IPS-NIHi7 (cell line): ENCODE results near the gene PDHB.
"Not testable (repeated sequence)": the region's sequence is repeated elsewhere in the genome, so short reads cannot be mapped to it uniquely, and the experiment has no call there.

Source experiments
- DNase-seq: peaks from one replicate; pipeline ENCODE4 v3.0.0; 2012; ENCODE audit warnings: mixed read lengths; ENCODE audit errors: extremely low spot score

The PDHB gene

DNA sequence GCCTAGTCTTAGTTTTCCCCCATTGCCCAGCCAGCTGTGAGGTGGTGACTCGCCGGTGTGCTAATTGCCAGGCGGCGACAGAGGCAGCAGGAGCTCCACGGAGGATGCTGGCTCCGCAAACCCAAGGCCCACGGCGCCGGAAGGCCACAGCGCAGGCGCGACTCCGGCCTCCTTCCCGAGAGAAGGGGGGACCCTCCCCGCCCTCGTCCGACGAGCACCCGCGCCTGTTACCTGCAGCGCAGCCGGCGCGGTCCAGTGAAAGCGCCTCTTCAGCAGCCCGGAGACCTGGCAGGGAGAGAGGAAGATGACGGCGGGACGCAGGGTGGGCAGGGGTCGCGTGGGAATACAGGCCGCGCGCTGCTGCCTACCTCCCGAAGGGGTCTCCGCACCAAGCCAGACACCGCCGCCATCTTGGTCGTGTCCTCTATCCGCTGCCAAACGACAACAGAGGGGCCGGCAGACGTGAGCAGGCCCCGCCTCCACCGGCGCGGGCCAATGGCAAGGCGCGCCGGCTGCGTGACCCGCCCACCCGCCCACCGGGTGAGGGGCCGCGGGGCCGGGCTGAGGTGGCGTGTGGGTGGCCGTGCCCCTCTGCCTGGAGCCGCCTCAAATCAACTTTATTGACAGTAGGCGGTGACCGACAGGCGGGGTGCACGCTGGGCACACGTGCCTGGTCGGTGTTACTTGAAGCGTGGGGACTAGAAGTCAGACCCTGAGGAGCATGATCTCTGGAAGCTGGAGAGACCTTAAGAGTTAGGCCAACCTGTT is at the start of gene PDHB:
PDHB (minus strand) TSS at position 433 of the 768 bp plus-strand sequence; CDS start at position 410, 23 bp downstream.
- peak; percentile 97 for DNase-seq

DNA sequence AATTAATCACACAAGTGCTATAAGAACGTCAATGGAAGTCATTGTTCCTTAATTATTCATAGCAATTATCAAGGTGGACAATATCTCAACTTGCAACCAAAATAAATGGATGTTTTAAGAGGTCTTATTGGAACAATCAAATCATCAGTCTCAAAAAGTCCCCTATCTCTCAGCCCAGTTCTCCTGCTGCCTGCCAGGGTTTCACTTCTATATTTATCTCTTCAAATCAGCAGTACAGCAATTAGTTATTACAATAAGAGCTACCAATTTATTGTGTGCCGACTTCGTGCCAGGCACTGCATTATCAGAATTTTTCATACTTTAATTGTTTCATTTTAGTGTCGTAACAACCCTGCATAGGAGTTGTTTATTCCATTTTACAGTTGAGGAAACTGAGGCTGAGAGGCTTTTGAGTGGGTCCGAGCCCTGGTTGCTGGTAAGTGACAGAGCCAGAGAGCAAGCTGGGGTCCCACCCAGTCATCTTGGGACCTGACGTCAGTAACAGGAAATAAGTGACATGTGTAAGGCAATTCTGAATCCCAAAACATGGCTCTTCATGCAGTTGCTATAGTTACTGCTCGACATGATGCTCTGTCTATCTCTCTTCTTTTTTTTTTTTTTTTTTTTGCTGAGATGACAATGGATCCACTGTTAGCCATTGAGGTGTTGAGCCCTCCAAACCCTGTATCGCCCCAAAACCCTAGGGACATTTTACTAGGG is 49.4 kb upstream of the PDHB start:
- DNase-seq, result no peak

DNA sequence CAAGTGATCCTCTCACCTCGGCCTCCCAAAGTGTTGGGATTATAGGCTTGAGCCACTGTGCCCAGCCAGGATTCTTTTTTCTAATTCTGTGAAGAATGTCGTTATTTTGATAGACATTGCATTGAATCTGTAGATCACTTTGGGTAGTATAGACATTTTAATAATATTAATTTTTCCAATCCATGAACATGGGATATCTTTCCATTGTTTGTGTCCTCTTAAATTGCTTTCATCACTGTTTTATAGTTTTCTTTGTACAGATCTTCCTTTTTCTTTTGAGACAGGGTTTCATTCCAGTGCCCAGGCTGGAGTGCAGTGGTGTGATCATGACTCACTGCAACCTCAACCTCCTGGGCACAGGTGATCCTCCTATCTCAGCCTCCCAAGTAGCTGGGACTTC is 46.7 kb upstream of the PDHB start:
- no peak for DNase-seq

DNA sequence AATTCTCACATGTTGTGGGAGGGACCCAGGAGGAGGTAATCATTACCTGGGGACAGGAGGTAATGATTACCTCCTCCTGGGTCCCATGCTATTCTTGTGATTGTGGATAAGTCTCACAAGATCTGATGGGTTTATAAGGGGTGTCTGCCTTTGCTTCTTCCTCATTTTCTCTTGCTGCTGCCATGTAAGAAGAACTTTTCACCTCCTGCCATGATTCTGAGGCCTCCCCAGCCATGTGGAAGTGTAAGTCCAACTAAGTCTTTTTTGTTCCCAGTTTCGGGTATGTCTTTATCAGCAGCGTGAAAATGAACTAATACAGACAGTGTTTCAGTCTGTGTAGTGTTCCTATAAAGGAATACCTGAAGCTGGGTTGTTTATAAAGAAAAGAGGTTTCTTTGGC is 45.1 kb upstream of the PDHB start:
- DNase-seq, result no peak

DNA sequence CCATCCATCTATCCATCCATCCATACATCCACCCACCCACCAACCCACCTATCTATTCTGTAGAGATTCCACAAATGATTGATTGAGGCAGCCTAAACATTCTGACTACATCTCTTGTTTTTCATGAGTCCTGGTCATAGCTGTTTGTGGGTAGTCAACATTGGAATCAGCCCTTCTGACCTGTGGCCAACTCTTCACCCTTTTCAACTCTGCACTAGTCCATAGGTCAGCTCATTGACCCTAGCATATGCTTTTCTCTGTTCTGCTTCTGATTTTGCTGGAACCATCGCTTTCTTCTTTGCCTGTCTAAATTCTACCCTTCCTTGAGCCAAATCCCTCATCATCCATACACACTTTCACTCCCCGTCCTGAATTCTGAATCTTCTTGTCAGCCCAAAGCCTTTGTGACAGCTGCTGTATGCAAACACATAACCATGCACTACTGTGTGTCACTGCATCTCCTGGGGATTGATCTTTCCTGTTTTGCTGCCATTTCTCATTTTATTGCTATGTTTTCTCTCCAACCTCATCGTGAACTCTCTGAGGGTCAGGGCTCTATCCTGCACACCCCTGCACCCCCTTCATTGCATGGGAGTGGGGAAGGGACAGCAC is 41.4 kb upstream of the PDHB start:
- no peak for DNase-seq

DNA sequence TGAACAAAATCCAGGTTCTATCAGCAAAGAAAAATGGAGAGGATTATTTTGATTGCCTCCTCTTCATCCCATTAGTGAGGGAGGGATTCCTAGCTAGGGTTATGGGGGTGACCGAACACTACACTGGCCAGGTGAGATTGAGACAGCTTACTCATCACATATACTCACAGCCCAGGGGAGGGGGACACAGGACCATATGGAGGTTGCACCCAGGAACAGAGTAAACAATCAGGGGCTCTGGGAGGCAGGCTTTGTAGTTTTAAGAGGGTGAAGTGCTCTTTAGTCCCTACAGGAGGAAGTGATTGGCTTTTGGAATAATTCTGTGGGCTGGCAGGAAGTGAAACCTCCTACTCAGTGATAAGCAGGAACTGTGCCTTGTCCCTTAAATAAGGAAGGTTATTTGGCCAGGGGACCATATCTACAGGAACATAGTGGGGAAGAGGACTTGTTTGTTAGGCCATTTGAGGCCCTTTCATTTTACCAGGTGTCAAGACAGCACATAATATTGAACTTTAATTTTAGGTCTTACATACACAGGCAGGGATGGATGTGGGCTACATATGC is 40.8 kb upstream of the PDHB start:
- DNase-seq, result no peak

DNA sequence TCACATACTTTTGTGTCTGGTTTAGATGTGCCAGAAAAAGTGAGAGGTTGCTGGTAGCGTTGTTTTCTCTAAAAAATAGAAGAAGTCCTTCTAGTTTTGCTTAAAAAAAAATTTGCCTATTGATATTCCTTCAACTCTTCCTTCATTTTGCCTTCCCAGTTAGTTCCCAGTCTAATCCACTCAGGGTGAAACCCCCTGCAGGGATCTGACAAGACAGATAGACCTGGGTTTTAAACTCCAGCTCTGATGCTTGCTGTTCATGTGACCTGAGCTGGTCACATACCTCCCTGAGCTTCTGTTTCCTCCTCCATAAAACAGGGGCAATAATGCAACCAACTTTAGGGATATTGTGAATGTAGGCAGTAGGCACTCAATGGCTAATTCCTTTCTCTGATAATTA is 39.6 kb upstream of the PDHB start:
- DNase-seq, result no peak

DNA sequence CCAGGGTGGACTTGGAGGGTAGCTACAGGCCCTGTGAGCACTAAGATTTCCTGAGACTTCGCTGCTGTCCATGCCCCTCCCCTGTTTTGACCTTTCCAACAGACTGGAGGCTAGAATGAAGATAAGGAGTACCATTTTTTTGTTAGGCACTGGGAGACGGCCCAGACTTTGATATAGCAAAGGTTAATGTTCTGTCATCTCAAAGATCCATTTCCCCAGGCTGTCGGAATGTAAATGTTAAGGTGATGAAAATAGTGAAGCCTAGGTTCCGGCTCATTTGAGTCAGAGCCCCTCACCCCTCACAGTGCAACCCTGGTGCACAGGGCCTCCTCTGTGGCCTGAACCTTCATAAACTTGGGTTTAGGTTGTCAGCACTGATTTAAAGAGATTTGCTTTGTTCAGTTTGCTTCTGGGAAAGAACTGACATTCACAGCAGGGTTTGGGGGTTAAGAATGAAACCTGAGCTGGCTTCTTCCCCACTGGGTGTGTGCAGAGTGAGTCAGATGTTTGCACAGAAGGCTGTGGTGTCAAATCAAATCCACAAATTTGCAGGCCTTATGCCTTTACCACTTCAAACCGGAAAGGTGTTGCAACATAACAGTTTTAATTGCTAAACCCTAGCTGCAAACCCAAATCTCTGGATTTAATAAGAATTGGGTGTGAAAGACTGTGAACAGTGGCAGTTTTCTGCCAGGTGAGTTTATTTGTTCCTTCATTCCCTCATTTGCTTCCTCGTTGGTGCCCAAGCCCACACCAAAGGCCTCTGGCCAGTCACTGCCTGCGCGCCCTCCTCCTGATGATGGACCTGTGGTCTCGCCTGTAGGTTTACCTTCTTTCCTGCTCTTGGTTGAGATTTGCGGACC is 37.6 kb upstream of the PDHB start:
- DNase-seq, result peak; percentile 48

DNA sequence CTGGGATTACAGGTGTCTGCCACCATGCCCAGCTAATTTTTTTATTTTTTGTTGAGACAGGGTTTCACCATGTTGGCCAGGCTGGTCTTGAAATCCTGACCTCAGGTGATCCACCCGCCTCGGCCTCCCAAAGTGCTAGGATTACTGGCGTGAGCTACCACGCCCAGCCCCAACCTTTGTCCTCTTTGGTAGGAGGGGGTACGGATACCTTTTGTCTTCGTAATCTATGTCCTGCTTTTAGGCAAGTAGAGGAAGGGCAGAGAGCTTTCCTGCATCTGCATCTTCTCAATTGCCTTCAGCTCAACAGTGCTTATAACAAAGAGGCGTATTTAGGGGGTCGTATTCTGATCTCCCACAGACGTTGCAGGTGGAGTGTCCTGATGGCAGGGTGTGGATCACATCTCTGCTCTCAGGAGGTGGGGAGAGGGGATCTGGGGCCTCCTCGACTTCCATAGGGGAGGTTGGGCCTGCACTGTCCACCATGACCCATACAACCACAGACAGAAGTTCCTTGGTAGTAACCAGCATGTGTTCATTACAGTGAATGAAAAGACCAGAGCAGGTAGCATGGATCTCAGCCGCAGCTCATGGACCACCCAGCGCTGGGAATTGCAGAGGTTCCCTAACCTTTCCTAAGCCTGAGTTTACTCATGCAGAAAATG is 36.9 kb upstream of the PDHB start:
- no peak for DNase-seq

DNA sequence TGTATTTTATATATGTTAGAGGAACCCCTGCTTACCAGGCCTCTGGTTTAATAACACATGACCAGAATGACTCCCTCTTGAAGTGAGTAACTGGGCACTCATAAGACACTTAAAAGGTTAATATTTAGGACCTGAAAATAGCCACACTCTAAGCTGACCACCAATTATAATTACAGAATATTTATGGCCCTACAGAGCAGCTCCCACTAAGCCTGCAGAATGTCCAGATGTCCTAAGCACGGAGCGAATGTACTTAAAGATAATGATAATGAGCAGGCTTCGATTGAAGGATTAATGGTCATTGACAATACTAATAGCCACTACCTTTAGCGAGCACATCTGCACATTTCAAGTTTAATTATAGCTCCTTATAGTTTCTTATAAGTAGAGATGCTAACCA is 35.5 kb upstream of the PDHB start:
- DNase-seq, result no peak

DNA sequence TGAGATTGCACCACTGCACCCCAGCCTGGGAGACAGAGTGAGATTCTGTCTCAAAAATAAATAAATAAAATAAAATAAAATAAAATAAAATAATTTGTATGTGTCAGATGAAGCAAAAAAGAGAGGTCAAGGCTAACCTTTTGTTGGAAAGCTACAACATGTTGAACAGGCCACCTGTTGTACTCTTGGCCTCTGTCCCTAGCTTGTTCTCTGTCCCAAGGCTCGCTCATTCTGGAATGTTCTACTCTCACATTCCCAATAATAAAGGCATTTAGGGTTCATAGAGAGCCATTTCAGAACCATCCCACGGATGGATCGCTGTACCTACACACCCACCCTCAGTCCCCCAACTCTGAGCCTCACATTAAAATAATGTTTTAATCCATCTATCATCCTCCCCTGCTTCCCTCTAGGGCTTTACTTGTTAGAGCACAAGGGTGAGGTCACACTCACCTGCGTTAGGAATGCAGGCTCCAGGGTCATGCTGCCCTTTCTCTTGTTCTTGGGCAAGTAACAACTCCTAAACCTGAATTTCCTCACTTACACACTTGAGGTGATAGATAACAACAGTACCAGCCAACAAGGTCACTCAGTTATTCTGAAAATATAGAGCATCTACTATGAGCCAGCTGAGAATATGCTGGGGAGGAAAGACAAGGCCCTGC is 33.4 kb upstream of the PDHB start:
- DNase-seq, result no peak

DNA sequence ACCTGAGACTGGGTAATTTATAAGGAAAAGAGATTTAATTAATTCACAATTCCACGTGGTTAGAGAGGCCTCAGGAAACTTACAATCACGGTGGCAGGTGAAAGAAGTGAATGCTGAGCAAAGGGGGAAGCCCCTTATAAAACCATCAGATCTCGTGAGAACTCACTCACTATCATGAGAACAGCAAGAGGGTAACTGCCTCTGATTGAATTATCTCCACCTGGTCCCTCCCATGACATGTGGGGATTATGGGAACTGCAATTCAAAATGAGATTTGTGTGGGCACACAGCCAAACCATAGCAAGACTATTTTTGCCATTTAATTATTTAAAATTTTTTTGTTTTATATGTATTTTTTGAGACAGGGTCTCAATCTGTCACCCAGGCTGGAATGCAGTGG is 31.2 kb upstream of the PDHB start:
- DNase-seq, result no peak

DNA sequence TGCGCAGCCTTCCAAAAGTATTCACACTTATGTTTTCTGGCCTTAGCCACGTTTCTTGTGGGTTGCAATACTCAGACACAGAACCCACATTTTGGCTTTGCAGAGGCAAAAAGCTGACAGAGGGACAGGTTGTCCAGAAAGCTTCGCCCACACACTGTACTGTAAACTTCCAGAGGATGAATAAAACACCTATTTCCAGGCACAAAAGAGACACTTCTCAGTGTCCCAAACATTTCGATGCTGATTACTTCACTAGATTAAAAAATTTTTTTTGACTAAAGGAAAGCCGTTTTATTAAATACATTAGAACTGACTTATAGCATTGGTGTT is 30.3 kb upstream of the PDHB start:
- no peak for DNase-seq

DNA sequence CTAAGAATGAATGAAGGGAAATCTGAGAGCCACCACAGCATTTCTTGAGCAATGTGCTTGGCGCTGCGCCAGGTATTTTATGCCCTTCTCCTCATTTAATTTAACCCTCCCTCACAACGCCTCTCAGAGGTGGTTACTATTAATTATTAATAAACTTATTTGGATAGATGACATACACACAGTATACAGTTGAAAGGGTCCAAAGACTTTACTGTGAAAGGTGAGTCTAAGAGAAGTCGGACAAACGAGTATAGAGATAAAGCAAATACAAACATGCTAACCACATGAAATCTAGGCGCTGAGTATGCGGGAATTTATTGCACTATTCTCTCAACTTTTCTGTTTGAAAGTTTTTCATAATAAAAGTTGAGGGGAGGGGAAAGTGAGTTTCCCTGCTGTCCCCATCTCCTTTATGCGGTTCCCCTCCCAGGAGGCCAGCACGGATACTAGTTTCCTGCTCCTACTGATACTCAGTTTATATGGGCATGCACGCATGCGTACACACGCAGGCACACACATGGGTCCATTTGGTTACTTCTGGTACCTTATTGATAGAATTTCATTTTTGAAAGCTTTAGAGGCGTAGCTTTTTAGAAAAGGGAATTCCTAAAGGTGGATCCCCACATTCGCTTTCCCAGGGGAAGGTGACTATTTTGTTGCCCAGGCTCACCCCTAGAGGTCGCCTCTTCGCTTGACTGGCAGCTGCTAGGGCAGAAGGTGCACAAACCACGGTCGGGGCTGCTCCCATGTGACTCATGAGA is 29.7 kb upstream of the PDHB start:
- DNase-seq, result peak; percentile 87

DNA sequence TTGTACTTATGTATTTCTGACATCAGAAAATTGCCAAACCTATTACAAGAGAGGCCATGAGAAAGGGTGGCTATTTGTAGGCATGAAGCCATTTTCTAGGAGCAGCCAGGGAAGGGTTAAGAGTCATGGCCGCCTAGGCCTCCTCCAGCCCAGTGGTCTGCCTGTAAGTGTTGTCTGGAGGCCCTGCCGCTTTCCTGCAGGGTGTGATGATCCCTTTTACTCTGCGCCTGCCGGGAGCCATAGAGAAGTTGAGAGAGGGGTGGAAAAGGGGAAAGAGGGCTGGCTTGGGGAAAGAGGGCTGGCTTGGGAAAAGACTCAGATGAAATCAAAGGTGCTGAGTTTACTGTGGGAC is 29.2 kb upstream of the PDHB start:
- peak; percentile 61 for DNase-seq

DNA sequence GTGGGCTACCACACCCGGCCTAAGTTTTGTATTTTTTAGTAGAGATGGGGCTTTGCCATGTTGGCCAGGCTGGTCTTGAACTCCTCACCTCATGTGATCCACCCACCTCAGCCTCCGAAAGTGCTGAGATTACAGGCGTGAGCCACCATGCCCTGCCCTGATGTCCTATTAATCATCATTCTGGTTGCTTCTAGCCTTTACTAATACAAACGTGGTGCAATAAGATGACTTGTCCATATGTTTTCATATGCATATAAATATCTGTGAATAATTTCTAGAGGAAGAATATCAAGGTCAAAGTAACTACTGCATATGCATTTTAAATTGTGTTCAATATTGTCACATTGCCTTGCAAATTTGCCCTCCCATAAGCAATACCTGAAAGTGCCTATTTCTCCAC is 25.5 kb upstream of the PDHB start:
- no peak for DNase-seq

DNA sequence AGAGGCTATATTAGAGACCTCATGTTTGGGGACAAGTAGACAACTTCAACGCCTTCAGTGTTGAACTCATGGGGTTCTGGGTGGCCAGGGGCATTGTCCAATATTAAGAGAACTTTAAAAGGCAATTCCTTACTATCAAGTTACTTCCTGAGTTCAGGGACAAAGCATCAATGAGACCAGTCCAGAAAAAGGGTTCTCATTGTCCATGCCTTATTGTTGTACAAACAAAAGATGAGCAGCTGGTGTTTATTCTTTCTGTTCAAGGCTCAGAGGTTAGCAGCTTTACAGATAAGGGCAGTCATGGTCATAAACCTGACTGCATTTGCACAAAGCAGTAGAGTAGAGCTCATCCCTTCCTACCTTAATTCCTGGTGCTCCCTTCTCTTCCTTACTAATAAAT is 18.5 kb upstream of the PDHB start:
- DNase-seq, result no peak

DNA sequence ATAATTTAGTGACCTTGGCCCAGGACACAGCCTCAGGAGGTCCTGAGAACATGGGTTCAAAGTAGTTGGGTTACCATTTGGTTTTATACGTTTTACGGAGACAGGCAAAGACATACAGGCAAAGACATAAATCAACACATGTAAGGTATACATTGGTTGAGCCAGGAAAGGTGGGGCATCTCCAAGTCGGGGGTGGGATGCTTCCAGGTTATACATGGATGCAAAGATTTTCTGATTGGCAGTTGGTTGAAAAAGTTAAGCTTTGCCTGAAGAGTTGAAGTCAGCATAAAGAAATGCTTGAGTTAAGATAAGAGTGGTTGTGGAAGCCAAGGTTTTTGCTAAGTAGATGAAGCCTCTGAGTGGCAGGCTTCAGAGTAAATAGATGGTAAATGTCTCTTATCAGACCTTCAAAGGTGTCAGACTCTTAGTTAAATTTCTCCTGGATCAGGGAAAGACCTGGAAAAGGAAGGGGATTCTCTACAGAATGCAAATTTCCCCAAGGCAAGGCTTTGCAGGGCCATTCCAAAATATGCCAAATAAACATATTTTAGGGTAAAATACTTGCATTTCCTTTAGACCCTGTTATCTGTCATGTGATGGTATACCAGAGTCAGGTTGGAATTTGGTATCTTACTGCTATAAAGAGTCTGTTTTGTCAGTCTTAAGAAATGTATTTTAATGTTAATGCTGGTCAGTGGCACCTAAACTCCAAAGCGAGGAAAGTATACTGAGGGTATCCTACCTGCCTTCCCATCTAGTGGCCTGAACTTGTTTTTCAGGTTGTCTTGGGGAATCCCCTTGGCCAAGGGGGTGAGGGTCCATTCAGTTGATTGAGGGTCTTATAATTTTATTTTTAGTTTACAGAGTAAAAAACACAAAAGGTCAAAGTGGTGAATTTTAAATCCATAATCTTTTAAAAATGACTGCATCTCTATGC is 8.2 kb upstream of the PDHB start:
- peak; percentile 27 for DNase-seq

DNA sequence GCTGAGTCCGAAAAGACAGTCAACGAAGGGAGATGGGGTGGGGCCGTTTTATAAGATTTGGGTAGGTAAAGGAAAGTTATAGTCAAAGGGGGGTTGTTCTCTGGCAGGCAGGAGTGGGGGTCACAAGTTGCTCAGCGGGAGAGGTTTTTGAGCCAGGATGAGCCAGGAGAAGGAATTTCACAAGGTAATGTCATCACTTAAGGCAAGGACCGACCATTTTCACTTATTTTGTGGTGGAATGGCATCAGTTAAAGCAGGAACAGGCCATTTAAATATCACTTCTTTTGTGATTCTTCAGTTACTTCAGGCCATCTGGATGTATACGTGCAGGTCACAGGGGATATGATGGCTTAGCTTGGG is 7.3 kb upstream of the PDHB start:
- not testable (repeated sequence) for DNase-seq
